ENCODE data around the gene RBMS2.
"Not testable (repeated sequence)": the region's sequence is repeated elsewhere in the genome, so short reads cannot be mapped to it uniquely, and the experiment has no call there.

Gene RBMS2

DNA sequence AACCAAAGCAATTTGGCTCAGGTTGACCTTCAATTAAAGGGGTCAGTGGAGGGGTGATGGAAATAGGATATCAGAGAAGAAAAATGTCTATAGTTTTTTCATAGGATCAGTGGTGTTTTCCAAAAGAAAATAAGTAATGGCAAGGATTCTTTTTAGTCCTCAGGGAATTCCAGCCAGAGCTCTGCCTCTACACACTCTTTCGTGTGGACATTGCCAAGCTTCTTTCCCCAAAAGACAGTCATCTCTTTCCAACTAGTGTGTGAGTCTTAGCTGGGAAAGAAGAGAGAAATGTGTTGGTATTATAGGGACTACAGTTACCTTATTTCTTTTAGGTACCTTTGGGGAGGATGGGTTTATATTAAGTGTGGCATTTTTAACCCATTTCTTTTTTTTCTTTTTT, 46.5 kb downstream of the RBMS2 start:
- no peak for DNase-seq (ENCODE audit: low read depth)
- TF ChIP-seq, protein P1, sequence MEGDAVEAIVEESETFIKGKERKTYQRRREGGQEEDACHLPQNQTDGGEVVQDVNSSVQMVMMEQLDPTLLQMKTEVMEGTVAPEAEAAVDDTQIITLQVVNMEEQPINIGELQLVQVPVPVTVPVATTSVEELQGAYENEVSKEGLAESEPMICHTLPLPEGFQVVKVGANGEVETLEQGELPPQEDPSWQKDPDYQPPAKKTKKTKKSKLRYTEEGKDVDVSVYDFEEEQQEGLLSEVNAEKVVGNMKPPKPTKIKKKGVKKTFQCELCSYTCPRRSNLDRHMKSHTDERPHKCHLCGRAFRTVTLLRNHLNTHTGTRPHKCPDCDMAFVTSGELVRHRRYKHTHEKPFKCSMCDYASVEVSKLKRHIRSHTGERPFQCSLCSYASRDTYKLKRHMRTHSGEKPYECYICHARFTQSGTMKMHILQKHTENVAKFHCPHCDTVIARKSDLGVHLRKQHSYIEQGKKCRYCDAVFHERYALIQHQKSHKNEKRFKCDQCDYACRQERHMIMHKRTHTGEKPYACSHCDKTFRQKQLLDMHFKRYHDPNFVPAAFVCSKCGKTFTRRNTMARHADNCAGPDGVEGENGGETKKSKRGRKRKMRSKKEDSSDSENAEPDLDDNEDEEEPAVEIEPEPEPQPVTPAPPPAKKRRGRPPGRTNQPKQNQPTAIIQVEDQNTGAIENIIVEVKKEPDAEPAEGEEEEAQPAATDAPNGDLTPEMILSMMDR (IDR thresholded peaks at IDR 0.05; ENCODE audit: low read depth, low read length, missing control alignments) = no peak
- H3K4me3 ChIP-seq (ENCODE audit: low read depth, low read length) = no peak overlapping the region

DNA sequence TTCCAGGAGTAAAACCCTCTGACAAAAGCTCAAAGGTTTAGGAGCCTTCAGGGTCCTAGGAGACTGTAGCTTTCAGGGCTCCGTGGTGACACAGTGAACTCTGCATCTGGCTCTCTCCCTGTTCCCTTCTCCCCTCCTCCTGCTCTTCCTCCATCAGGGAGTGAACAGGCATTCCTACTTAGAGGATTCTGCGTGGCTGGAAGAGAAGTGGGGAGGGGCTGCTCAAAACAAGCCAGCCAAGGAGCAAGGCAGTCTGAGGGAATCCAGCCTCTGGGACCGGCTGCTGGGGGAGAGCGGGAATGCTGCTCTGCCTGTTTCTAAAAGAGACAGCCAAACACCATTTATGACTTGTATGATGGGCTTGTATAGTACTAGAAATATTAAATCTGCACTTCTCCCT, 49.5 kb downstream of the RBMS2 start:
- H3K4me3 ChIP-seq (ENCODE audit: low read depth, low read length) = no peak overlapping the region
- DNase-seq (ENCODE audit: low read depth) = no peak
- TF ChIP-seq, protein P1 (IDR thresholded peaks at IDR 0.05; ENCODE audit: low read depth, low read length, missing control alignments) = no peak

DNA sequence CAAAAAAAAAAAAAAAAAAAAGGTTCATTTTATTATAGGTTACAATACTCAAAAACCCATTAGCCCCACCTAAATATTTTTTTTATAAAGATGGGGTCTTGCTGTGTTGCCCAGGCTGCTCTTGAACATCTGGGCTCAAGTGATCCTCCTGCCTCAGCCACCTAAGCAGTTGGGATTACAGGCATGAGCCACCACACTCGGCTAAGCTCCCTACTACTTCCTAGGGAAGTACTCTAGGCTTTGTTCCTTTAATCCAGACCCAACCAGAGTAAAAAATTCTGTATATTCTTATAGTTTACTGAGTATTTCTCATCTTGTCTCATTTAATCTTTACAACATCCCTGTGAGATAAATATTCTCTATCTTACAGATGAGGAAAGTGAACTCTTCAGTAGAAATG, 50.7 kb downstream of the RBMS2 start:
- H3K4me3 ChIP-seq (ENCODE audit: low read depth, low read length) = no peak overlapping the region
- TF ChIP-seq, protein P1 (IDR thresholded peaks at IDR 0.05; ENCODE audit: low read depth, low read length, missing control alignments) = no peak
- no peak for DNase-seq (ENCODE audit: low read depth)

DNA sequence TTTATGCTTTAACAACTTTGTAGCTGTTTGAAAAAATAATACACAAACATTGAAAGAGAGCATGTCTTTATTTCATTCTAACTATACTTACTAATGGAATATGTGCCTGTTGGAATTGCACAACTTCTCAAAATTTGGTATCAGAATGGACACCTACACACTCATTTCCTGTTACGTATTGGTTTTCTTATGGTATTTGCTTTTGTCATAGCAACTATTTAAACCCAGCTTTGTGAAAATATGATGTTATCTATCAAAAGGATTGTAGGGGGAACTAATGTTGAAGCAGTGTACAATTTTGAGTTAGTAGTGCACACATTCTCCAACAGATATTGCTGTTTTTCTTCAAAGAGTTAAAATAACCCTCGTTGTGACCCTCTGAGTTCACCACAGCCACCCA, 52.6 kb downstream of the RBMS2 start:
- no peak for DNase-seq (ENCODE audit: low read depth)
- TF ChIP-seq, protein P1 (IDR thresholded peaks at IDR 0.05; ENCODE audit: low read depth, low read length, missing control alignments) = no peak
- no peak overlapping the region for H3K4me3 ChIP-seq (ENCODE audit: low read depth, low read length)

DNA sequence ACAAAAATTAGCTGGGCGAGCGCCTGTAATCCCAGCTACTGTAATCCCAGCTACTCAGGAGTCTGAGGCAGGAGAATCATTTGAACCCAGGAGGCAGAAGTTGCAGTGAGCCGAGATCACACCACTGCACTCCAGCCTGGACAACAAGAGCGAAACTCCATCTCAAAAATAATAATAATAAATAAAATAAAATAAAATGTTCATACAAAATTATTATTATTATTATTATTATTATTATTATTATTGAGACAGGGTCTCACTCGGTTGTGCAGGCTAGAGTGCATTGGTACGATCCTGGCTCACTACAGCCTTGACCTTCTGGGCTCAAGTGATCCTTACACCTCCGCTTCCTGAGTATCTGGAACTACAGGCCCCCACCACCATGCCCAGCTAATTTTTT, 55.6 kb downstream of the RBMS2 start:
- not testable (repeated sequence) for DNase-seq (ENCODE audit: low read depth); H3K4me3 ChIP-seq (ENCODE audit: low read depth, low read length)

DNA sequence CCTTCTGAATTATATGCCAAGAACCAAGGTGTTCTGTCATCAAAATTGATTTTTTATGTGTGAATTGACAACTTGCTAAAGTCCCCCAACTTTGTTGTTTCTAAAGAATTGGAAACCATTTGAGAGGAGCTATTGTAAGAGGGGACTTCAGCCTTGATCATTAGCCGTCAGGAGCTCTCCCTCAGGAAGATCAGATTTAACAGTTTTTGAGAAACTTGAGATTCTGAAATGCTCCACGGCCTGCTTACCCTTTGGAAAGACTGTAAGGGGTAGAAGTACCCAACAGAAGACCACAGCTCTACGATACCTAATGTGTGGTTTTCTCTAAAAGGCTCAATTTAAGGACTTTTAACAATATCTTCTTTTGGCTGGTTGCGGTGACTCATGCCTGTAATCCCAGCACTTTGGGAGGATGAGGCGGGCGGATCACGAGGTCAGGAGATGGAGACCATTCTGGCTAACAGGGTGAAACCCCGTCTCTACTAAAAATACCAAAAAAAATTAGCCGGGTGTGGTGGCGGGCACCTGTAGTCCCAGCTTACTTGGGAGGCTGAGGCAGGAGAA, 57.4 kb downstream of the RBMS2 start:
- TF ChIP-seq, protein P1 (IDR thresholded peaks at IDR 0.05; ENCODE audit: low read depth, low read length, missing control alignments) = no peak
- no peak overlapping the region for H3K4me3 ChIP-seq (ENCODE audit: low read depth, low read length)
- no peak for DNase-seq (ENCODE audit: low read depth)

DNA sequence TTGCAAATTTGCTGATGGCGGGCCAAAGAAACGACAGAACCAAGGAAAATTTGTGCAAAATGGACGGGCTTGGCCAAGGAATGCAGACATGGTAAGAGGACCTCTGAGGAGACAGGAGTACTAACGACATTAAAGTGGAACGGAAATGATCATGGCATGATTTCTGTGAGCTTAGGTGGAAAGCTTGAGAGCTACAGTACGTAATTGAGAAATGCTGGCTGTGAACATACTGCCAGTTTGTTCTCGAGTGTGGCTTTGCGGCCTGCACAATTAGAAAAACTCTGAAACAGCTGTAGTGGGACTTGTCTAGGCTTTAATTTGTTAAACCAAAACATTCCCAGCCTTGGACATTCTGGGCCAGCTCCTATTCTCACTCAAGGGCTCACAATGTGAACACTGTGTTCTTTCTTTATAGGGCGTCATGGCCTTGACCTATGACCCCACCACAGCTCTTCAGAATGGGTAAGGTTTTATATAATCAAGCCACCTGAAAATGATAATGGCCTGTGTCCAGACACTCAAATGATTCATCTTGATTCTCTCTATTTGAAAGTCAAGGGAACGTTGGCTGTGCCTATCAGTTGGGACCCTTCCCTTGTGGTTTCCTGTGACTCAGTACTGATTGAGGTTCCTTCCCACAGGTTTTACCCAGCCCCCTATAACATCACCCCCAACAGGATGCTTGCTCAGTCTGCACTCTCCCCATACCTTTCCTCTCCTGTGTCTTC, 60.0 kb downstream of the RBMS2 start:
- DNase-seq (ENCODE audit: low read depth) = no peak
- H3K4me3 ChIP-seq (ENCODE audit: low read depth, low read length) = no peak overlapping the region
- TF ChIP-seq, protein P1 (IDR thresholded peaks at IDR 0.05; ENCODE audit: low read depth, low read length, missing control alignments) = no peak

Measured in GM12864 (cell line).